HG03139 (cell line): ENCODE results near the gene IMMT.
A peak's percentile ranks its signal among the peaks of the same experiment; 100 is the strongest.

Experiments
- ATAC-seq: cut with Tn5 transposase; IDR thresholded peaks from one replicate; pipeline ENCODE4 v1.9.1; 2021; ENCODE audit not compliant: unreplicated experiment

Gene IMMT

DNA sequence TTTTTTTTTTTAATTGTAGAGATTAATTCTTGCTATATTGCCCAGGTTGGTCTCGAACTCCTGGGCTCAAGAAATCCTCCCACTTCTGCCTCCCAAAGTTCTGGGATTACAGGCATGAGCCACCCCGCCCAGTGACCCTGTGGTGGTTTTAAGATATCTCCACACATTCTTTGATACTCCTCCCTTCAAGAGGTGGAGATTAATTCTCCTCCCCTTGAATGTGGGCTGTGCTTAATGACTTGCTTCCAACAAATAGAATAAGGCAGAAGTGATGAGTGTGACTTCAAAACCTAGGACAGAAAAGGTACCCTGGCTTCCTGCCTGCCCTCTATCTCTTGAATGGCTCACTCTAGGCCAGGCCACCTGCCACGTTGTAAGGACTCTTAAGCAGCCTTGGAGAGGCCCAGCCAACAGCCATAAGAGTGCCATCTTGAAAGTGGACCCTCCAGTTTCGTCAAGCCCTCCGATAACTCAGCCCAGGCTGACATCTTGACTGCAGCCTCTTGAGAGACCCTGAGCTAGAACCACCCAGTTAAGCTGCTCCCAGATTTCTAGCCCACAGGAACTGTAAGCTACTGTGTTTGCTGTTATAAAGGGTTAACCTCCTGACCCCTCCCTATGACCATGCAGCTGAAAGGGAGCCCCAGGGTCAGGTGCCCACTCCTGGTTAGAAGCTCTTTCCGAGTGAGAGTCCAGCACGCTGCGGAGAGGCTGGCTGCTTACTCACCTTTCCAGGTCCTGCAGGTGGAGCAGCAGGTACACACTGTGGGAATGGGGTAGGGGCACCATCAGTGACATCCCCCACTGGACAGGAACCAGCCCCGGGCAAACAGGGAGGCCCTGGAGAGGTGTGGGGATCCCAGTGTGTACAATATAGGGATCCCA is 31.6 kb upstream of the IMMT start:
- no peak for ATAC-seq

DNA sequence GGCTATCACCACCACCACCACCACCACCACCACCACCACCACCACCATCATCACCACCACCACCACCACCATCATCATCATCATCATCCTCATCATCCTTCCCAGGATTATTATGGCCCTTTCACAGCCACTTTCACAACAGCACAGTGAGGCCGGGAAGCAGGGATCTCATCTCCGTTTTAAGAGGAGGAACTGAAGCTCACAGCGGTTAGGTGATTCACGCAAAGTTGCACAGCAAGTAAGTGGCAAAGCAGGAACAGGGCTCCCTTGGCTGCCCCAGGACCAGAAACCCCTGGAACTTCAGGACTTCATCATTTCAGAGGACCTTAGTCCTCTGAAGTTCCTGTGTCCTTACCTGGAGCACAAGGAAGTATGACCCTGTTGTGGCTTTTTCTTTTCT is 30.8 kb upstream of the IMMT start:
- no peak for ATAC-seq

DNA sequence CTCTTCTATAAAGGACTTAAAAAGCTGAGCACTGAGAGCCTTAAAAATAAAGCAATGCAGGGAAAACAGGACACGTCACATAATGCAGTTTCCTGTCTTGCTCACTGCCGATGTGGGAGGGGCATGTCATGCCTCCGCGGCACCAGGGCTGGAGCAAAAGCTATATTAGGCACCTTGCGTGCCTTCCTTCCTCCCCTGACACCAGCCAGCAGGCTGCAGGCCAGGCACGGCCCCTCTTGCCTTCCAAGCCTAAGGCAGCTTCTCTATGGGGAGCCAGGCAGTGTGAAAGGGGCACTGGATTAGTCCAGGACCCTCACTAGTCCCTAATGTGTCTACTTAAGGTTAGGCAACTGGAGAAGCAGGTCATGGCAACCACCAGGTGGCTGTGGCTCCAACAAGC is 30.3 kb upstream of the IMMT start:
- peak; percentile 71 for ATAC-seq

DNA sequence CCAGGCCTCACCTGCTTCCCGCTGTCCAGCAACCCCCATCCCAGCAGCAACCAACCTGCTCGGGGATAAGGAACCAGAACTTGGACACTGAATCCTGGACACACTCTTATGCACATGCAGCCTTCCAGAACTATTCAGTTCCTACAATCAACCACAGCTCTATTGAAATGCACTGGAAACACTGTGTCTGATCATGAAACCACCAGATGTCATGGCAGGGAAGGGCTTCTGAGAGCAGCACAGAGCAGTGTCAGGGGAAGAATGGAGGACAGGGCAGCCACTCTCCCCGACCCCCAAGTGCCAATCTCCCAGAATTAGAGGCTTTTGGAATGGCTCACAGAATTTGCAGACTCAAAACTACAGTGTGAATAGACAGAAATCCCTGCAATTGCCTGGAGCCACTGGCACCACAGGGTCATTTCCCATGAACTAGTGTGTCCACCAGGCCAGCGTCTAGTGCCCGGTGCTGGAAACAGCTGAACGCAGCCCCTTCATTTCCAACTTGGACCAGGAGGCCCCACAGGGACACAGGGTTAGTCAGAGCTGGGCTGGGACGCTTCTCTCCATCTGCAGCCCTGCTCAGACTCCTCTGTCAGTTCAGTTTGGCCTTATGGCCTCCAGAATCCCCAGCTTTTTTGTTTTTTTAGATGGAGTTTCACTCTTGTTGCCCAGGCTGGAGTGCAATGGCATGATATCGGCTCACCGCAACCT is 29.5 kb upstream of the IMMT start:
- no peak for ATAC-seq

DNA sequence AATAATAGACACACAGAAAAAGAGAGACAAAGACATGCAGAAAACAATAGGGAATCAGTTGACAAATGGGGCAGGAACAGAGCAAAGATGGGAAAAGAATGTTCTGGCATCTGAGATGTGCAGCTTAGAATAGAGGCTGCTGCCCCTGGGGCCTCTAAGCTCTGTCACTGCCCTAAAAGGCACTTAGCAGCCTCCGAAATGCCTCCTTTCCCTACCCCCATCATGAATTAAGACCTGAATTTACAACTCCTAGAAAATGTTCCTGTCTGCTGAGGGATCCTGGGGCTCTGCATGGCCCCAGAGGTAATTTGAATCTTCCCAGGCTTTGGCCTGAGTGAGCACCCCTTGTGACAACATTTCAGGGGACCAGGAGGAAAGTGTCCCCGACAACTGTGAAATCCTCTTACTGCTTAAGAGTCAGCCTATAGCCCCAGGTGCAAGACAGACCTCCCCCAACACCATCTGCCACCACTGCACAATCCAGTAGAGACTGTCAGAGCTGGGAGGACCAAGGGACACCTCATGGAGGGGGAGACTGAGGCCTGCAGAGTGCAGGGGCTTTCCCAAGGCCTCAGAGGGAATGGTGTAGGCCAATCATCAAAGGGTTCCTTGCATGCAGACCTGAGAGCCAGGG is 28.8 kb upstream of the IMMT start:
- no peak for ATAC-seq

DNA sequence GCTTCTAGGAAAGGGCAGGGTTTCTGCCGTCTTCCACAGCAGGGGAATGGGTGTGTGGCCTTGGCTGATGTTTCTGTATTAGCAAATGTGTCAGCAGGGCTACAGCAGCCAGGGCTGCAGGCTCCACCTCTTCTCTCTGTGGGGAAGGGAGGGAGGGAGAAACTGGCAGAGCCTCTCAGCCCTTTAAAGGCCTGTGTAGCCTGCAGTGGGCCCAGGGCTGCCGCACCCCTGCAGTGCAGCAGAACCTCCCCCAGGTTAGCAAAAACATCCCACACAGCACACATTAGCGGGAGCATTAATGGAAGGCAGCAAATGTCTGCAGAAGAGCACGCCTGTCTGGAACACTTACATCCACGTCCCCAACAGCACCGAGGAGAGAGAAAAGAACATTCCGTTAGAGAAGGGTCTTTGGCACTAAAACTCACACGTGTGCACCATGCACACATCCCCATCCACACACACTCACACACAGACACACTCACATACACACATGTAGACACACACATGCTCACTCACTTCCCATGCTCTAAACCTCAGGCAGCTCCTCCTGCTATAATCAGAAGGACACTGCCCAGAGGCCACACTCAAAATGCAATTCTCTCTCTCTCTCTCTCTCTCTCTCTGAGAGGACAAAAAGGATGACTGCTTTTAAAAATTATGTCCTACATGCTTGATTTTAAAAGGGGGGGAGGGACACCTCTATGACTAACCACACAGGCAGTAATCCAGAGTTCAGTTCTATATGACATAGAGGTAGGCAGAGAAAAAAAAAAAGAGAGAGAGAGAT is 28.1 kb upstream of the IMMT start:
- no peak for ATAC-seq

DNA sequence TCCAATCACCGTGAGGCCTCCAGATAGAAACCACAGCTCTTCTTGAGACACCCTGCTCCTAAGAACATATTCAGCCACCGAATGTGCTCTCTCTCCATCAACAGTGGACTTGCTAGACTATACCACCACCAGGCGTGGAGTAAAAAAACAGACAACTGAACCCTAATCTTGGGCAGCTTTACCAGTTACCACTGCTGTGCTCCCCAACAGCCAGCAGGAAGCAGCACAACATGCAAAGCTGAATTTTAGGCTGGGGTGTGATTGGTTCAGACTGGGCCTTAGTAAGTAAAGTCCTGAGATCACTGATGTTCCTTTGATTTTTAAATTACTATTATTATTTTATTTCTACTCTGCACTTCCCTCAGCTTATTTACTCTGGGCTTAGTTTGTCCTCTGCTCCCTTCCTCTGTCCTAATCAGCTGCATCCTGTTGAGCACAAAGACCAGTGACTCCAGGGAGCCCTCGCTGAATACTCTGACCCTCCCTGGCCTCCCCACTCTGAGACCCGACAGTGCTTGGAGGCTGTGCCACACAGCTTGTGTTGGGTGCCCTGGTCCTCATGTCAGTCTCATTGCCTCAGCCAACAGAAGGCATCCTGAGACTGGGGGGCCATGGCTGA is 25.9 kb upstream of the IMMT start:
- ATAC-seq: no peak

DNA sequence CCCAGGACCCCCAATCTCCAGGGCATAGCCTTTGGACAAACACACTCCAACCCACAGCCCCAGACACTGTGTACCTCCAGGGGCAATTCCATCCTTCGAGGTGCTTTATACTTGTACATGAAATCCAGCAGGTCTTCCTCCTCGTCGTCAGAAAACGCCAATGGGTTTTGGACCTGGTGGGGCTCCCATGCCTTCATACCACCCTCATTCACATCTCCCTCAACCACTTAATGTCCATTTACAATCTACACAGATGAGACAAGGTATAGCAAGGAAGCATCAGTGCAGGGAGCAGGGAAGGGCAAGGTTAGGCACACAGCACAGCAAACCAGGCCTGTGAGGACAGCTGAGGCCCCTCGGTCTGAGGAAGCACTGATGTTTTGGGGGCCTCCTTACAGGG is 24.6 kb upstream of the IMMT start:
- no peak for ATAC-seq

DNA sequence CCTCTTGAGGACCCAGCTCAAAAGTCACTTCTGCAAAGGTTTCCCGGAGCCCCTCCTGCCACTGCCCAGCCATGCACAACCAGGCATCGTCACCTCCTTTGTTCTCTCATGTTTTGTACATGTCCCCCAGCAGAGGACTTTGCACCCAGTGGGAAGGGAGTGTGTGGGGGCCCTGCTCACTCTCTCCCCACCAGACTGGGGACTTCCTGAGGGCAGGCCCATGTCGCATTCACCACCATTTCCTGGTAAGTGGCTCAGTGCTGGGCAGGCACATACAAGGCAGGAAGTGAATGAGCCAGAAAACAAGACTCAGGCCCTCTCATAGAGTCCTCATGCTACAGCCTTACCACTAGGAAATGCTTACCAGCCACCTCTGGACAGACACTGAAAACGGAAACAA is 22.9 kb upstream of the IMMT start:
- ATAC-seq: no peak

DNA sequence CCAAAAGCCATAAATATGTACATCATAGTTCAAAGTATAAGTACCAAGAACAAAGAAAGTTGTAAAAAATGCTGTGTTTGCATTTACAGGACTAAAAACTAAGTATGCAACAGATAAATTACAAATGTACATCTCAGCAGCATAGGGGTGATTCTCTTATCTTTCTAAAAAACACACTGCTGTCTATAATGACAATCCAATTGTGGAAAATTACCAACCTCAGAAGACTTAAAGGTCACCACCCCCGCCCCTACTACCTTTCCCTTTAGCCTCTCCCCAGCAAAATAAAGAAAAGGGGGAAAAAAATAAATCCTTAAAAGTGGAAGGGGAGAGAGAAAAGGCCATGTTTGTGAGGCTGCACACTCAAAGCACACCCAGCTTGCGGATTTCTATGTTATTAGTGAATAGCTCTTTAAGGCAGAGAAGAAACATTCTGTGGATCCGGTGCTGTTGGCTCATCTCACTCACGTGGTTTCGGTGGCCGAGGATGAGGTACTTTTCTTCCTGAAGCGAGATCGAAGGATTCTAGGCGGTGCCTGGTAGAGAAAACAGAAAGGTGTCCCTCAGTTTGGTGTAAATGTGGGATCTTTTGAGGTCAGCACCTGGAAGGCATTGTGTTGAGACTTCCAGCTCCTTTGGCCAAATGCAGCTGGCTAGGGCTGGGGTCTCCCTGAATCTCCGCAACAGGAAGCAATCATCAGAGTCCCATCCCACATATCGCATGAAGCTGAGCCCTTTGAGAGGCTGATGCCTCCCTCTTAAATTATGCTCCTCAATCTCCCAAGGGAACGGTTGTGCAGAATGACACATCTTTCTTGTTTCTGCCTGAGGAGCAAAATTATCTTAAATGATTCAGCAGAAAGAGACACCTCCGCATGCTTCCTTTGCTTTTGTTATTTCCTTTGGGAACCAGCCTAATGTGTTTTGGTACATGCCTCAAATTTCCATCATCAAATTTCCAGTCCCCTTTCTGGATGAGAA is 21.6 kb upstream of the IMMT start:
- ATAC-seq: no peak

DNA sequence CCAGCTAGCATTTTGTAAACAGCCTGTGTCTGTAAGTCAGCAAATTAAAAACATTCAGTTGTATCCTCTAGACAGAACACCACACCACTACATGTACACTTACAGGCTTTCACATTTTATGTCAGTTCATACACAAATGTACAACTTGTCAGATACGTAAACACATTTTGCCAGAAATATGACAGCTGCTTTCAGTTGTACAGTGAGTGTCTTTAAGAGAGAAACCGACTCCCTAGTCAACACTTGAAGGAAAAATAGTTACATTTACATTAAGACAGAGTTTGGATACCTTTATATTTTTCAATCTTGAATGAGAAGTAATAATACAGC is 19.2 kb upstream of the IMMT start:
- no peak for ATAC-seq

DNA sequence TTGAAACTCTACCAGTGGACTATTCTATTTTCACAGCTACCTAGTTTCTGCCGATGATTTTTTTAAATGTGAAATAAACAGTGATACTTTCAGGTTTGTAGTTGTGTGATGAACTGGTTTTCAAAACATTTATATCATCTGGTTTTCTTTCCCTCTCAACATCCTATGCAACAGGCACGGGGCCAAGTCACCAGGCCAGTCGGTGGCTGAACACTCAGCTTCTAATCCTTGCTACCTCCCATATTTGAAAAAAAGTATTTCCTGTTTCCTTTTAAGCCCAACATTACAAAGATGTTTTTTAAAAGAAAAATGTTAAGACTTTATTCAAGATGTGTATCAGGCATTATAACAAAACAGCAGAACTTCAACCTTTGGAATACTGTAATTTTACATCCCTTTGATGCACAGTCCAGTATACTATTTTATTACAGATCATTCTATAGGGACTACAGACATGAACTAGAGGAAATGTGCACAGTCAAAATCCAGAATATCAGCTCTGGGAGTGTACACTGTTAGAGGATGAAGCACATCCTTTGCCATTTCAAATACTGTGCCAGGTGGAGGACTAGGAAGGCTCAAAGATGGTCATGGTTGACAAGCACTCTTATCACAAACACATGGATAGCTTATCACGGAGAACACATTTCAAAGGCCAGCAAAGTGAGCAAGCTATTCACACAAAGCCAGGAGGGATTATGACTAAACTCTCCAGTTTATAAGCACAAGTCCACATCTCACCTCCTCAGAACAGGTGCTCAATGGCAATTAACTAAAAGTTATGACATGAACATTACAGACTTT is 18.6 kb upstream of the IMMT start:
- no peak for ATAC-seq

DNA sequence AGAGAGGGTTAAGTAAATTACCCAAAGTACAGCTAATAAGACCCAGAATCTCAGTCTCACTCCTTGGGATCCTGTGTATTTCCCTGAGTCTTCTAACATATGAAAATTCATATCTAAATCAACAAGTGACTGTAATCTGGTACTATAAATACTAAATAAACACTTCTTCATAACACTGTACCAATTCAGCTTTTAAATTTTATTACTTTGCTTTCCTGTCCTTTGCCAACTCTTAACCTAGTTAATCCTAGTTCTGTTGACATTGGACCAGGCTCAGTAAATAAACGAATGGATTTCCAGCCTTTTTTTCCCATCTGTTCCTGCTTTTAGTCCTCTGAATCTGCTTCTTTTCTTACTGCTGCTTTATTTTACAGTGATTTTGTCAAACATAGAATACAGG is 17.8 kb upstream of the IMMT start:
- no peak for ATAC-seq

DNA sequence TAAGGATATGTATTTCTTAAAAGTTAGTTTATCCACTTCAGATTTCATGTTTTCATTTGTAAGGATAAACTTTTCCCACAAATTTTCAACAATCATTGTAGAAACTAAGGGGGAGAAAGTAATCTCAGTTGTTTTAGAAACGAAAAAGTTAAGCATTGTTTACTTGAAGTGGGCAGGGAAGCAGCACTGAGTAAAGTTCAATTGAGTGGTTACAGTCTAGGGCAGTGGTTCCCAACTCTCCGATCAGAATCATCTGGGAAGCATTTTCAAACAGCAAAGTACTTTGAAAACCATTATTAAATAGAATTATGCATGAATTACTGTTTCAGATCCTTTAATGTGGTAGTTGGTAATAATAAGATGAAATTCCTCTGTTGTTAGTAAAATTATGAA is 16.5 kb upstream of the IMMT start:
- ATAC-seq: no peak

DNA sequence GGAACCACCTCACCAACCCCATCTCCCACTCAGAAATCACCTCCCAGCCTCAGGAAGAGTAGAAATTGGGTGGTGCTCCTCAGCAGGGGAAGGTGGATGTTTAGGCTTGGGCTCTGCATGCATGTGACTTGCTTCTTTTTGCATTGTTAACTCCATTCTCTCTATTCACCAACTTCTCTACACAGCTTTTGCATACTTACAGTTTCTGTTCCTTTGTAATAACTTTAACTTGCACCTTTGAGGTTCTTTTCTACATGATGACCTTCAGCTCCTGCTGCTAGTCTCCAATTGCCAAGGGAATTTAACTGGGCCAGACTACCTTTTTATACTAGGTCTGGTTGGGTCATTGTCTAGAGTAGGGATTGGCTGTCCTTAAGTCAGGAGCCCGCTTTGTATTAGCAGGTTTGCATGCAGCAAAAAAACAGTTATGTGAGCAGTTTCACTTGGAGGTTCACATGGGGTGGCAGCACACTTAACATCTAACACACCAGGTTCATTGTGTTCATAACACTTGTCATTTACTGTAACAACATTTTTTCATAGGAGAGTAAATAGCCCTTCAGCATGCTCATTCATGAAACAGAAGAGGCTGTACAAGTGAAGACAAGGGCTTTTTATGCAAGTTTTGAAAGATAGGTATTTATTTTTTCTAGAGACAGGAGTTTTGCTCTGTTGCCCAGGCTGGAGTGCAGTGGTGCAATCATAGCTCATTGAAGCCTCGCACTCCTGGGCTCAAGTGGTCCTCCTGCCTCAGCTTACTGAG is 16.0 kb upstream of the IMMT start:
- ATAC-seq: no peak

DNA sequence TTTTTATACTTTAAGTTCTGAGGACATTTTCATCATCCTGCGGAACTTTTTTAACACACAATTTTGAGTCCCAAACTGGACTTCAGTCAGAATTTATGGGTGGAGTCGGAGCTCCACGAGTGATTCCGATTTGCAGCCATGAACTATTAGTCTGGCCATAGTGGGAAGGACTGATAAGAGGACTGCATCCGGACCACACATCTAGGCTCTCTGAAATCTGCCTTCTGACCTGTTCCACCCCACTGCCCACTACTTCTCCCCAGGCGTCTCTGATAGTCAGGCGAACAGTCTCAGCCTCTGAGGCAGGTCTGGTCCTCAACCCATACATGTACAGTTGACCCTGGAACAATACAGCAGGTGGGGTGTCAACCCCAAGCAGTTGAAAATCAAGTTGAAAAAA is 9.2 kb upstream of the IMMT start:
- no peak for ATAC-seq

DNA sequence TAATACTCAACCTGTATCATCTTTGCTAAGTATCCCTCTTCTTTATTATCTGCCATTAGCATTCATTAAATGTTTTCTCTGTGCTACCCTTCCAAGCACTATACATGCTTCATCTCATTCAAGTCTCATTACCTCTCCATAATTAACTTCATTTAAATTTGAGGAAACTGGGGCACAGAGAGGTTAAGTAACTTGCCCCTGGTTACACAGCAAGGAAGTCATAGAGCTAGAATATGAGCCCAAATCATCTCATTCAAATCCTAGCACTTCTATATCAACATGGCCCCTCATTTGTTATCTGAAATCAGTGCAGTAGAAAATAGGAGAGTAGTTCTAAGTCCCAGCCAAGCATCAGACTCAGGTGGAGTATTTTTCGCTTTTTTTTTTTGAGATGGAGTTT is 8.4 kb upstream of the IMMT start:
- ATAC-seq: no peak

DNA sequence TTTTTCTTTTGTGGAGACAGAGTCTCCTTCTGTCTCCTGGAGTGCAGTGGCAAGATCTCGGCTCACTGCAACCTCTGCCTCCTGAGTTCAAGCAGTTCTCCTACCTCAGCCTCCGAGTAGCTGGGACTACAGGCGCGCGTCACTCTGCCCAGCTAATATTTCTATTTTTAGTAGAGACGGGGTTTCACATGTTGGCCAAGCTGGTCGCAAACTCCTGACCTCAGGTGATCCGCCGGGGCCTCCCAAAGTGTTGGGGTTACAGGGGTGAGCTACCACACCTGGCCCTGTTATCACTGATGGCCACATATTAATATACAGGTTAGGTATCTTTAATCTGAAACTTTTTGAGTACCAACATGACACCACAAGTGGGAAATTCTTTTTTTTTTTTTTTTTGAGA is 7.4 kb upstream of the IMMT start:
- no peak for ATAC-seq
